GM10847 (cell line): Measurements from ENCODE around the gene PCLAF.
A peak's percentile ranks its signal among the peaks of the same experiment; 100 is the strongest.

ENCODE experiments used
- POLR2A ChIP-seq: IDR thresholded peaks from 2 replicates; pipeline ENCODE4 v1.6.1; 2011; ENCODE audit not compliant: insufficient read length; ENCODE audit errors: extremely low read depth

Gene PCLAF, protein sequence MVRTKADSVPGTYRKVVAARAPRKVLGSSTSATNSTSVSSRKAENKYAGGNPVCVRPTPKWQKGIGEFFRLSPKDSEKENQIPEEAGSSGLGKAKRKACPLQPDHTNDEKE

DNA sequence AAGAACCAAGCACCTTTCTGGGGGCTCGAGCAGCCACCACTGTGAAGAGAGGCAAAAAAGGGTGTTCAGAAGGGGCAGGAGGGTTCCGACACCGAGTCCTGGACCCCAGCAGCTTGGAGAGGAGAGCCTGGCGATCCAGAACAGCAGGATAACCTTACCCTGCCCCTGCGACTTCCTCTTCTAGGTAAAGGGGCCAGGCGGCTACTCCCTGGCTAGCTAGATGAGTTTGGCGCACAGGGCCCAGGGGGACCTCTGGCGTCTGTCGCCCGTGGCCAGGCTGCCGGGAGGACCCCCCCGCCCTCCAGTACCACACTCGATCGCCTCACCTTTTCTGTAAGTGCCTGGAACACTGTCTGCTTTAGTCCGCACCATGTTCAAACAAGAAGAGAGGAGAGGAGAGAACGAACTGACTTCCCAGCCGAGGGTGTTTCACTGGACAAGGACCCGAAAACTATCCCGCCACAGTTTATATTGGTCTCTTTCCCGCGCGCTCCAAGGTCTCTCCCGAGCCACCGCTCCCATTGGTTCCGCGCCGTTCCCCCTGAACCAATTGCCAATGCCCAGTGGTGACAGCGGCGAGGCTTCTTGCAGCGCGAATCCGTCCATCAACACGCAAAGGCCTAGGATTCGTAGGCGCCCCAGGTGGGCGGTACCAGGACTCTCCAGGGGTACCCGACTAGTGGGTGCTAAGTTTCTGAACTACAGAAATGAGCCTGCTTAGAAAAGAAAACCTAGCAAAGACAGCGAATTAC, at the start of gene PCLAF:
Gene PCLAF, minus strand, starts transcription at position 442 of the 752 bp plus-strand sequence. Its CDS starts 70 bp downstream, at position 372.
- peak; percentile 46 for TF ChIP-seq POLR2A

DNA sequence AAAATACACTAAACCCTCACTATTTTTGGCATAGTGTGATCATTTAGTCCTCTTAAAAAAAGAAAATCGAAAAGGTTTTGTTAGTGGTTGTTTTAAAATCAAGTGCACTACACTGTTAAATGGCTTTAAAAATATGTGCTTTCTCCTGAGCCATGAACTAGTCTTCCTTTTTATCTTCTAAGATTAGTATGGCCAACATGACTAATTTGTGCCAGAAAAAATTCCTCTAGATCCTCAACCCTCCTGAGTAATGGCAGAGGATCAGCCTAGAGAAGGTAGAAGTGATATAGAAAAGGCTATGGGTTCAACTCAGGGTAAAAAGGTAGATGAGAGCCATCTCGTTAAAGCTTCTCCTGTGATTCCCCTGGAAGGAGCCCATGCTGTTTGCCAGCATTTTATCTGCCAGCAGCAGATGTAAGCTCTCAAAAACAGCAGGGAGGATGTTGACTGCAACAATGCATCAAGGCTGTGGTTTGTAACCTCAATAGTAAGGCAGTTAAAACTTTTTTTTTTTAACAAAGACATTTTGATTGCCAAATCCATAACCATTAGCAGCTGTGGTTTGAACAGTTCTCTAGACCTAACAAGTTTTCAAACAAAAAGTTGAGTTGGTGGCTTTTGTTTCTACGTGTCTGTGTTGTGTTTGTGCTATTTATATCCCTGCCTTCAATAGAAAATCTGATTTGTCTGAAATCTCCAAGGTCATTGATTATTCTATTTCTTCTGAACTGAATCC, 48.9 kb upstream of the PCLAF start:
- no peak for TF ChIP-seq POLR2A

GRCh38 chr15:64429448-64429847, 48.2 kb upstream of the PCLAF start:
- no peak for TF ChIP-seq POLR2A

DNA sequence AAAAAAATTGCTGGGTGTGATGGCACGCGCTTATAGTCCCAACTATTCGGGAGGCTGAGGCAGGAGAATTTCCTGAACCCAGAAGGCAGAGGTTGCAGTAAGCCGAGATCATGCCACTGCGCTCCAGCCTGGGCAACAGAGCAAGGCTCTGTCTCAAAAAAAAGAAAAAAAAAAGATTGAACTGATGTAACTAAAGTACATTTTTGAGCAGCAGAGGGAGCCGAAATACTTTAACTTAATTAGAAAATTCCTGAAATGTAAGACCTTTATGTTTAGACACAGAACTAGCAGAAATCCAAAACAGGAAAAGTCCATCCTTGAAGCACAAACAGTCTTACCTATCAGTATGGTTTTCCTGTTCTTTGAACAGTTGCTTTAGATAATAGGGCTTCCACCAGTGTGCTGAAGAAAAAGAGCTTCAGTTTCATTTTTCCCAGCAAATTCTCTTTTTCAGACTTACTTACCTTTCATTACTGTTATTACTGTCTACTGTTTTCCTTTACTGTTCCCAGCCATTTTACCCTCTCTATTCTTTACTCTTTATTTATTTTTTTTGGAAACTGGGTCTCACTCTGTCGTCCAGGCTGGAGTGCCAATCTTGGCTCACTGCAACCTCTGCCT, 45.7 kb upstream of the PCLAF start:
- TF ChIP-seq POLR2A = no peak

DNA sequence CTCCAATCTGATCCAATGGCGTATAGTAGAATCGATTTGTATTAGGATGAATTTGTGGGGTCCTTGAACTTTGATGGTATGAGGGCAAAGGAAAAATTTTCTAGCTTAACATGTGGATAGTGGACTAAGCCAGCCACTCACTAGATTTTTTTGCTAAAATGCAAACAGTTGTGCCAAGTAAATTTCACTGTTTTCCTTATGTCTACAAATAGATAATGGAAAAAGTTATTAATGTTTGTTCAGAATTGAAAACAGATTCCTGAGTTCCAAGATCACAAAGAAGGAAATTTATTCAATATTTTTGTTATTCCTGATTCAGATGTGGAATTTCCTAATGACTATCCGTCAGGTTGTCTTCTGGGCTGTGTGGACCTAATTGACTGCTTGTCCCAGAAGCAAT, 44.0 kb upstream of the PCLAF start:
- no peak for TF ChIP-seq POLR2A

- TF ChIP-seq POLR2A = no peak
Observed at GRCh38 chr15:64423970-64424369, 42.7 kb upstream of the PCLAF start.

DNA sequence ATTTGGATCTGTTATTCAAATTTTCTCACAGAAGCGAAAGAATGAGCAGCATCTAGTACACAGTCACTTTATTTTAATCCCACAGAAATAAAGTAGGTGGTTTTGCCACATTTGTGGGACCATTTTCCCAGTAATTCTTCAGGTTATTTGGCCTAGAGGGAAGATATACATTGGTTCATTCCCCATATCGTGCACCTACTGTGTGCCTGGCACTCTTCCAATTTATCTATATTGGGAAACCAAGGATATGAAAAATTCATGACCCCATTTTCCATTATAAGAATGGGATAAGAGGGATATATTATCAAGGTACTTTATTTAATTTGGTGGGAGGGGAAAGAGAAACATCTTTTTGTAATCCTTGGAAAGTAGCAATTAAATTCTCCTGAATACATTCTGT, 41.5 kb upstream of the PCLAF start:
- TF ChIP-seq POLR2A = no peak

- no peak for TF ChIP-seq POLR2A
Observed at GRCh38 chr15:64412216-64412615, 31.0 kb upstream of the PCLAF start.

DNA sequence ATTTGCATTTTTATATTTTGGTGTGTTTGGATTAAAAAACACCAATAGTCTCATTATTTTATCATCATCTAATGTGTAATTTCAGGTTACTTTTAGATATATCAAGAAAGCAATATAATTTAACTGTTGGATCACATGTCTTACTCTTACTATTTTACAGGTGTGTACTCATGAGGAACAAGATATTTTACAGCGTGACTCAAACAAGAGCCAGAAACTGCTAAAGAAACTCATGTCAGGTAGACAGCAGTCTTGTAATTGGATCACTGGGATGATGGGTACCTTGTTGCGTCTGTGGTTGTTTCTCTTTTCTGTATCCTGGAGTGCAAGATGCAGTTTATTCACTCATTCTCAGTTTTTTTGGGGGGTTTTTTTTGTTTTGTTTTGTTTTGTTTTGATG, 19.3 kb upstream of the PCLAF start:
- no peak for TF ChIP-seq POLR2A

DNA sequence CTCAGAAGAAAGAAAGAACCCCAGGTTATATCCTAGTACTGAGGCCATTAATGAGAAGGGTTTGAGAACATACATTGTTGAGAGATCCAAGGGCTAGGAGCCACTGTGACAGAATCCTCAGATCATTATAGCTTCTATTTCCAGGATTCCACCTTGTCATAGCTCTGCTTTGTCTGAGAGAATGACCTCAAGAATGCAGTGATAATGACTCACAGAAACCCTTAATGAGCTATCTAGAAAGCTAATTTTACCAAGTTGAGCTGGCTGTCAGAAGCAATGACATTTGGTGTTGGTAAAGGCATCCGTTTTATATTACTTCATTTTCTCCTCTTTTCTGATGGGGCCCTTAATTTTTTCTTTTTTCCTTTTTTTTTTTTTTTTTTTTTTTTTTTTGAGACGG, 17.3 kb upstream of the PCLAF start:
- no peak for TF ChIP-seq POLR2A

GRCh38 chr15:64396789-64397188, 15.5 kb upstream of the PCLAF start:
- TF ChIP-seq POLR2A = no peak

- no peak for TF ChIP-seq POLR2A
Observed at GRCh38 chr15:64389036-64389435, 7.8 kb upstream of the PCLAF start.

DNA sequence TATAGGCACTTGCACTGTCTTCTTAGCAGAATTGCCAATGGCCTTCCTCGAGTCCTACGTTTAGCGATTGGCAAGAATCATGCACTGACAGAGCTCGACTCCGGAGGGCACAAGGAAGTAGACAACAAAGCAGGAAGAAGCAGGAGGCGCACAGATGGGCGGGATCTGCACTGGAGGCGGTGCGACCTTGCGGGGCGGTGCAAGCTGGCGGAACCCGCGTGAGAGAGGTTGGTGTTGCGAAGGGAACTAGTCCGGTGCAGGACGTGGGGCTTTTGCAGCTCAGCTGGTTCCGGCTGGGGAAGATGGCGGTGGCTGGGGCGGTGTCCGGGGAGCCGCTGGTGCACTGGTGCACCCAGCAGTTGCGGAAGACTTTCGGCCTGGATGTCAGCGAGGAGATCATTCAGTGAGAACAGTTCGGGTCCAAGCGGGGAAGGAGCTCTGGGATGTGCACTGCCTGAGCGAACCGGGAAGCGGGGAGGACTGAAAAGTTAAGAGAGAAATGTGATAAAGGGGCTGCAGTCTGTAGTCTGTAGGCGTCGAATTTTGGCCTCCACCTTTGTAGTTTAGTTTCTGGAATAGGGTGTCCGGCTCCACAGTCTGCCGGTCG, 6.4 kb upstream of the PCLAF start, which contains the start of gene TRIP4:
Gene TRIP4, plus strand, starts transcription at position 275 of the 607 bp plus-strand sequence. Its CDS starts 28 bp downstream, at position 303.
- TF ChIP-seq POLR2A = peak; percentile 82

DNA sequence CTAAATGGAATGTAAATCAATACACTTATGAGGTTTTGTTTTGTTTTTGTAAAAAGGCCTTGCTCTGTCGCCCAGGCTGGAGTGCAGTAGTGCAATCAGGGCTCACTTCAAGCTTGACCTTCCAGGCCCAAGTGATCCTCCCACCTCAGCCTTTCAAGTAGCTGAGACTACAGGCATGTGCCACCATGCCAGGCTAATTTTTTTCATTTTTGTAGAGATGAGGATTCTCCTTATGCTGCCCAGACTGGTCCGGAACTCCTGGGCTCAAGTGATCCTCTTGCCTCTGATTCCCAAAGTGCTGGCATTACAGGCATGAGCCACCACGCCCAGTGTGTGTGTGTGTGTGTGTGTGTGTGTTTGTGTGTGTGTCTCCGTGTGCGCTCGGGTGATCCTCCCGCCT, 5.0 kb upstream of the PCLAF start:
- no peak for TF ChIP-seq POLR2A

DNA sequence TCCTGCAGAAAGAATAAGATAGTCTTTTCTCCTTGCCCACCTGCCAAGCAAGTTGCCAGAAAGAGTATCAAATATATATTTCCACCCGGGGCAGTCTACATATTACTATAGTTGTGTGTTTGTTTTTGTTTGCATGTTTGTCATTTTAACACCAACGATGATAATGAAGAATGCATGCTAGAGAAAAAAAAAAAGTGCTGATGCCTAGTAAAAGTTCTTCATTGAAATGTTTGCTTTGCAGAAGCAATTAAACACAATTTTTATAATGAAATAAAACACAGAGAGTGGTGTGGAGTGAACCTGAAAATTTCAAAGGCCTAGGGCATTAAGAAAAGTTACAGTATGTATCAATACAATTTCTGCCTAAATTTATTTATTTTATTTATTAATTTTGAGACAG, 2.5 kb upstream of the PCLAF start:
- no peak for TF ChIP-seq POLR2A

- TF ChIP-seq POLR2A = no peak
Observed at GRCh38 chr15:64379216-64379960, 1.9 kb downstream of the PCLAF start.
